Mucosa of gallbladder (tissue), 1 donor: ENCODE measurements around the gene TNS2. TPM values are rescaled to one million over a fixed set of nuclear protein-coding genes. Genes with fewer than 3 reads are reported as not detected.

Source experiments
- DNase-seq: peaks from one replicate; pipeline ENCODE4 v3.0.0-alpha.2; 2020; ENCODE audit warnings: low spot score
- total RNA-seq: library from RNA; stranded (reverse); gene quantifications from one replicate; pipeline ENCODE4 v1.2.1, GENCODE V29; 2021
- donor health status: DM: no; HTN: no; CAD: no.

Gene TNS2
- total RNA-seq, 1 donor from 2014 or later, result 124 TPM

GRCh38 chr12:53056296-53056695 lies 6.4 kb downstream of the TNS2 start:
- no peak for DNase-seq

GRCh38 chr12:53056901-53057300 lies 7.0 kb downstream of the TNS2 start:
- DNase-seq, result no peak

GRCh38 chr12:53057816-53058500 lies 8.1 kb downstream of the TNS2 start:
- no peak for DNase-seq

GRCh38 chr12:53058674-53059433 lies 9.0 kb downstream of the TNS2 start:
- DNase-seq, result peak; percentile 10

- DNase-seq, result peak; percentile 9
Observed at GRCh38 chr12:53059434-53060063, 9.7 kb downstream of the TNS2 start.

GRCh38 chr12:53060064-53060720 lies 10.3 kb downstream of the TNS2 start:
- DNase-seq, result no peak

GRCh38 chr12:53060721-53061276 lies 10.9 kb downstream of the TNS2 start:
- DNase-seq, result no peak

GRCh38 chr12:53061404-53062010 lies 11.6 kb downstream of the TNS2 start:
- DNase-seq, result peak; percentile 75

GRCh38 chr12:53062011-53062961 lies 12.4 kb downstream of the TNS2 start:
- DNase-seq, result no peak

- no peak for DNase-seq
Observed at GRCh38 chr12:53062977-53063707, 13.3 kb downstream of the TNS2 start.

- DNase-seq, result no peak
Observed at GRCh38 chr12:53063708-53064612, 14.1 kb downstream of the TNS2 start.

- DNase-seq, result no peak
Observed at GRCh38 chr12:53064613-53065436, 15.0 kb downstream of the TNS2 start.

GRCh38 chr12:53065470-53065869 lies 15.6 kb downstream of the TNS2 start:
- DNase-seq, result no peak

- DNase-seq, result peak; percentile 74
Observed at GRCh38 chr12:53065975-53066931, 16.4 kb downstream of the TNS2 start.

- DNase-seq, result no peak
Observed at GRCh38 chr12:53067074-53067992, 17.5 kb downstream of the TNS2 start.
